Gastroesophageal sphincter (tissue), 3 donors: Measurements from ENCODE around the gene TNIP1.
A peak's percentile ranks its signal among the peaks of the same experiment; 100 is the strongest.

ENCODE experiments used
- CTCF ChIP-seq, 4 experiments: fragments of 200-600 bp in 2 of 4; fragments of 450-650 bp in 2 of 4; sonication (generic) in 1 of 4; IDR thresholded peaks; one replicate each; pipeline ENCODE4 v1.5.1; 2017 to 2019; ENCODE audit warnings: antibody characterized with exemption in 4 of 4, mild to moderate bottlenecking in 2 of 4, moderate library complexity in 2 of 4
- EP300 ChIP-seq: sonication (generic); formaldehyde crosslinking; IDR thresholded peaks from one replicate; pipeline ENCODE4 v1.6.1; 2017; ENCODE audit warnings: antibody characterized with exemption, mild to moderate bottlenecking
- POLR2A ChIP-seq, 2 donors: fragments of 450-650 bp; IDR thresholded peaks; one replicate each; pipeline ENCODE4 v1.6.1; 2017; ENCODE audit warnings: antibody characterized with exemption in 2 of 2, mild to moderate bottlenecking in 2 of 2, moderate library complexity in 1 of 2
- POLR2AphosphoS5 ChIP-seq: sonication (generic); formaldehyde crosslinking; IDR thresholded peaks from one replicate; pipeline ENCODE4 v1.6.1; 2017; ENCODE audit warnings: antibody characterized with exemption

- TF ChIP-seq CTCF (IDR thresholded peaks at IDR 0.05) (no peak), POLR2A (IDR thresholded peaks at IDR 0.05) (peak in 1 of 2 donors; percentile 8), POLR2AphosphoS5 (no peak), EP300 (no peak)
Observed at GRCh38 chr5:151031554-151031953, 49.3 kb downstream of the TNIP1 start.
